Measurements from ENCODE around the gene PLVAP.

The PLVAP gene

GRCh38 chr19:17306285-17306714 is 70.8 kb downstream of the PLVAP start:
- Histone ChIP-seq H3K9ac (ENCODE audit: low read length) (peak overlapping the region; percentile 89), H3K9me3 (ENCODE audit: control insufficient read depth, low read depth, low read length) (no peaks in the 10 kb centered on the region), H3K36me3 (ENCODE audit: control insufficient read depth, low read depth, low read length) (no peaks in the 10 kb centered on the region), H3K27me3 (ENCODE audit: control insufficient read depth, insufficient read depth, low read length) (no peaks in the 10 kb centered on the region), H3K27ac (ENCODE audit: low read length) (peak overlapping the region; percentile 89), H3K4me3 (ENCODE audit: low read length) (peak overlapping the region; percentile 85), H3K4me1 (ENCODE audit: control insufficient read depth, low read depth, low read length) (peaks cover 18% of the 10 kb centered on the region)

- no peaks in the 10 kb centered on the region for H3K36me3 ChIP-seq (ENCODE audit: control insufficient read depth, low read depth, low read length)
- H3K9ac ChIP-seq (ENCODE audit: low read length): peak within 1 kb of the TSS; percentile 89
- H3K4me1 ChIP-seq (ENCODE audit: control insufficient read depth, low read depth, low read length): peaks cover 18% of the 10 kb centered on the region
Measured at GRCh38 chr19:17305517-17306284, 71.4 kb downstream of the PLVAP start, which contains the start of gene MRPL34. TSS of gene MRPL34 (plus strand) at chr19:17305872. CDS start at chr19:17305893, 21 bp downstream.

GRCh38 chr19:17305216-17305516 is 72.0 kb downstream of the PLVAP start:
- no peaks in the 10 kb centered on the region for H3K27me3 ChIP-seq (ENCODE audit: control insufficient read depth, insufficient read depth, low read length)
- no peak overlapping the region for H3K9ac ChIP-seq (ENCODE audit: low read length)
- H3K4me3 ChIP-seq (ENCODE audit: low read length): peak overlapping the region; percentile 47
- H3K27ac ChIP-seq (ENCODE audit: low read length): no peak overlapping the region
- H3K9me3 ChIP-seq (ENCODE audit: control insufficient read depth, low read depth, low read length): no peaks in the 10 kb centered on the region
- peaks cover 16% of the 10 kb centered on the region for H3K4me1 ChIP-seq (ENCODE audit: control insufficient read depth, low read depth, low read length)
- H3K36me3 ChIP-seq (ENCODE audit: control insufficient read depth, low read depth, low read length): no peaks in the 10 kb centered on the region

More at GRCh38 chr19:17305517-17306284, 71.4 kb downstream of the PLVAP start, which contains the start of gene MRPL34:
- H3K4me3 ChIP-seq (ENCODE audit: low read length): peak within 1 kb of the TSS; percentile 85
- H3K9me3 ChIP-seq (ENCODE audit: control insufficient read depth, low read depth, low read length): no peaks in the 10 kb centered on the region
- peak within 1 kb of the TSS; percentile 89 for H3K27ac ChIP-seq (ENCODE audit: low read length)
- H3K27me3 ChIP-seq (ENCODE audit: control insufficient read depth, insufficient read depth, low read length): no peaks in the 10 kb centered on the region

- H3K27ac ChIP-seq (ENCODE audit: low read length): no peak overlapping the region
Measured at GRCh38 chr19:17304386-17305215, 72.5 kb downstream of the PLVAP start.

GRCh38 chr19:17303940-17304267 is 73.2 kb downstream of the PLVAP start:
- Histone ChIP-seq H3K9ac (ENCODE audit: low read length) (no peak overlapping the region), H3K9me3 (ENCODE audit: control insufficient read depth, low read depth, low read length) (no peaks in the 10 kb centered on the region), H3K36me3 (ENCODE audit: control insufficient read depth, low read depth, low read length) (no peaks in the 10 kb centered on the region), H3K4me3 (ENCODE audit: low read length) (no peak overlapping the region), H3K27me3 (ENCODE audit: control insufficient read depth, insufficient read depth, low read length) (no peaks in the 10 kb centered on the region), H3K4me1 (ENCODE audit: control insufficient read depth, low read depth, low read length) (peaks cover 15% of the 10 kb centered on the region), H3K27ac (ENCODE audit: low read length) (no peak overlapping the region)

More at GRCh38 chr19:17304386-17305215, 72.5 kb downstream of the PLVAP start:
- H3K9ac ChIP-seq (ENCODE audit: low read length): no peak overlapping the region
- no peaks in the 10 kb centered on the region for H3K36me3 ChIP-seq (ENCODE audit: control insufficient read depth, low read depth, low read length)
- H3K9me3 ChIP-seq (ENCODE audit: control insufficient read depth, low read depth, low read length): no peaks in the 10 kb centered on the region
- H3K27me3 ChIP-seq (ENCODE audit: control insufficient read depth, insufficient read depth, low read length): no peaks in the 10 kb centered on the region
- H3K4me1 ChIP-seq (ENCODE audit: control insufficient read depth, low read depth, low read length): peaks cover 15% of the 10 kb centered on the region
- H3K4me3 ChIP-seq (ENCODE audit: low read length): peak overlapping the region; percentile 47

- Histone ChIP-seq H3K27me3 (ENCODE audit: control insufficient read depth, insufficient read depth, low read length) (no peaks in the 10 kb centered on the region), H3K4me1 (ENCODE audit: control insufficient read depth, low read depth, low read length) (peaks cover 15% of the 10 kb centered on the region), H3K9me3 (ENCODE audit: control insufficient read depth, low read depth, low read length) (no peaks in the 10 kb centered on the region), H3K9ac (ENCODE audit: low read length) (peak within 1 kb of the TSS; percentile 37), H3K36me3 (ENCODE audit: control insufficient read depth, low read depth, low read length) (no peaks in the 10 kb centered on the region), H3K27ac (ENCODE audit: low read length) (no peak within 1 kb of the TSS), H3K4me3 (ENCODE audit: low read length) (peak within 1 kb of the TSS; percentile 58)
Measured at GRCh38 chr19:17303167-17303939, 73.8 kb downstream of the PLVAP start, which contains the start of gene ABHD8. TSS of gene ABHD8 (minus strand) at chr19:17303425. CDS start at chr19:17301616, 1,809 bp downstream.

- H3K36me3 ChIP-seq (ENCODE audit: control insufficient read depth, low read depth, low read length): no peaks in the 10 kb centered on the region
- peaks cover 15% of the 10 kb centered on the region for H3K4me1 ChIP-seq (ENCODE audit: control insufficient read depth, low read depth, low read length)
- H3K9ac ChIP-seq (ENCODE audit: low read length): peak overlapping the region; percentile 37
- peak overlapping the region; percentile 58 for H3K4me3 ChIP-seq (ENCODE audit: low read length)
- no peaks in the 10 kb centered on the region for H3K27me3 ChIP-seq (ENCODE audit: control insufficient read depth, insufficient read depth, low read length)
- no peak overlapping the region for H3K27ac ChIP-seq (ENCODE audit: low read length)
- H3K9me3 ChIP-seq (ENCODE audit: control insufficient read depth, low read depth, low read length): no peaks in the 10 kb centered on the region
Measured at GRCh38 chr19:17302391-17303166, 74.6 kb downstream of the PLVAP start.

All from iPS-18a (cell line).